GM08714 (cell line): ENCODE results near the gene PRDM16.

Source experiments
- H3K4me3 ChIP-seq: fragments of 200-500 bp; sonication (Bioruptor generic); 2 replicates; pipeline ENCODE4 v1.5.1; 2014; ENCODE audit warnings: mild to moderate bottlenecking, low read length, inconsistent platforms
- ZNF274 ChIP-seq: IDR thresholded peaks from 2 replicates; pipeline ENCODE4 v1.6.1; 2012; ENCODE audit warnings: mild to moderate bottlenecking, low read depth, low read length

The PRDM16 gene

GRCh38 chr1:3453891-3454810, 385.1 kb downstream of the PRDM16 start, which contains the start of gene ARHGEF16:
Gene ARHGEF16, plus strand, starts transcription at chr1:3454665. Its CDS starts 8,420 bp downstream, at chr1:3463085.
- TF ChIP-seq ZNF274, result no peak

GRCh38 chr1:3454811-3455618, 386.0 kb downstream of the PRDM16 start:
- no peak overlapping the region for H3K4me3 ChIP-seq
- no peak for TF ChIP-seq ZNF274

More at GRCh38 chr1:3453891-3454810, 385.1 kb downstream of the PRDM16 start, which contains the start of gene ARHGEF16:
- H3K4me3 ChIP-seq, result no peak within 1 kb of the TSS

- no peak for TF ChIP-seq ZNF274
- no peak overlapping the region for H3K4me3 ChIP-seq
Measured at GRCh38 chr1:3455670-3456448, 386.9 kb downstream of the PRDM16 start.

- H3K4me3 ChIP-seq, result no peak overlapping the region
Measured at GRCh38 chr1:3456449-3456963, 387.5 kb downstream of the PRDM16 start.

GRCh38 chr1:3456964-3457909, 388.2 kb downstream of the PRDM16 start:
- no peak overlapping the region for H3K4me3 ChIP-seq
- no peak for TF ChIP-seq ZNF274

More at GRCh38 chr1:3456449-3456963, 387.5 kb downstream of the PRDM16 start:
- TF ChIP-seq ZNF274, result no peak

- no peak for TF ChIP-seq ZNF274
Measured at GRCh38 chr1:3457910-3458883, 389.2 kb downstream of the PRDM16 start.

GRCh38 chr1:3459051-3459908, 390.3 kb downstream of the PRDM16 start:
- no peak for TF ChIP-seq ZNF274
- no peak overlapping the region for H3K4me3 ChIP-seq

More at GRCh38 chr1:3457910-3458883, 389.2 kb downstream of the PRDM16 start:
- H3K4me3 ChIP-seq, result no peak overlapping the region

GRCh38 chr1:3459940-3460671, 391.1 kb downstream of the PRDM16 start:
- no peak for TF ChIP-seq ZNF274
- H3K4me3 ChIP-seq, result no peak overlapping the region

- TF ChIP-seq ZNF274, result no peak
- H3K4me3 ChIP-seq, result no peak overlapping the region
Measured at GRCh38 chr1:3460672-3461131, 391.7 kb downstream of the PRDM16 start.
